ENCODE data around the gene NT5DC1. TPM values are rescaled to one million over a fixed set of nuclear protein-coding genes. Genes with fewer than 3 reads are reported as not detected.

The NT5DC1 gene
- total RNA-seq, 1 experiment from 2014 or later = 63.7 TPM

GRCh38 chr6:116234689-116235088 is 134.0 kb downstream of the NT5DC1 start (continued):
- TF ChIP-seq, protein P1, sequence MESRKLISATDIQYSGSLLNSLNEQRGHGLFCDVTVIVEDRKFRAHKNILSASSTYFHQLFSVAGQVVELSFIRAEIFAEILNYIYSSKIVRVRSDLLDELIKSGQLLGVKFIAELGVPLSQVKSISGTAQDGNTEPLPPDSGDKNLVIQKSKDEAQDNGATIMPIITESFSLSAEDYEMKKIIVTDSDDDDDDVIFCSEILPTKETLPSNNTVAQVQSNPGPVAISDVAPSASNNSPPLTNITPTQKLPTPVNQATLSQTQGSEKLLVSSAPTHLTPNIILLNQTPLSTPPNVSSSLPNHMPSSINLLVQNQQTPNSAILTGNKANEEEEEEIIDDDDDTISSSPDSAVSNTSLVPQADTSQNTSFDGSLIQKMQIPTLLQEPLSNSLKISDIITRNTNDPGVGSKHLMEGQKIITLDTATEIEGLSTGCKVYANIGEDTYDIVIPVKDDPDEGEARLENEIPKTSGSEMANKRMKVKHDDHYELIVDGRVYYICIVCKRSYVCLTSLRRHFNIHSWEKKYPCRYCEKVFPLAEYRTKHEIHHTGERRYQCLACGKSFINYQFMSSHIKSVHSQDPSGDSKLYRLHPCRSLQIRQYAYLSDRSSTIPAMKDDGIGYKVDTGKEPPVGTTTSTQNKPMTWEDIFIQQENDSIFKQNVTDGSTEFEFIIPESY (IDR thresholded peaks at IDR 0.05; ENCODE audit: extremely low read depth, insufficient replicate concordance, low read length) = no peak
- TF ChIP-seq, protein P2, sequence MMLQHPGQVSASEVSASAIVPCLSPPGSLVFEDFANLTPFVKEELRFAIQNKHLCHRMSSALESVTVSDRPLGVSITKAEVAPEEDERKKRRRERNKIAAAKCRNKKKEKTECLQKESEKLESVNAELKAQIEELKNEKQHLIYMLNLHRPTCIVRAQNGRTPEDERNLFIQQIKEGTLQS (IDR thresholded peaks at IDR 0.05) = no peak
- no peak for TF ChIP-seq CEBPB (IDR thresholded peaks at IDR 0.05; ENCODE audit: low read depth)
- TF ChIP-seq, protein P3, sequence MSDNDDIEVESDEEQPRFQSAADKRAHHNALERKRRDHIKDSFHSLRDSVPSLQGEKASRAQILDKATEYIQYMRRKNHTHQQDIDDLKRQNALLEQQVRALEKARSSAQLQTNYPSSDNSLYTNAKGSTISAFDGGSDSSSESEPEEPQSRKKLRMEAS (IDR thresholded peaks at IDR 0.05) = no peak
- TF ChIP-seq EZH2 (IDR thresholded peaks at IDR 0.05) = no peak
- no peak for TF ChIP-seq POLR2A (IDR thresholded peaks at IDR 0.05; ENCODE audit: borderline replicate concordance, extremely low read depth, insufficient read depth, insufficient read length)

- intact Hi-C loops (cut with micrococcal nuclease) = no loop called here
- POLR2A ChIA-PET = no interaction called here
- Histone ChIP-seq H3K79me2 (ENCODE audit: insufficient read depth, low read length) (no peaks in the 10 kb centered on the region), H3K9me2 (ENCODE audit: insufficient read depth) (no peaks in the 10 kb centered on the region), H2AFZ (ENCODE audit: low read depth, low read length, poor library complexity, severe bottlenecking) (no peak overlapping the region), H3K9ac (ENCODE audit: low read length) (no peak overlapping the region), H3K4me3 (replicated peaks in 1 of 2; ENCODE audit: low read depth in 1 of 2, low read length in 2 of 2) (no peak overlapping the region), H3K4me2 (ENCODE audit: low read length) (no peak overlapping the region), H4K20me1 (ENCODE audit: insufficient read depth) (no peaks in the 10 kb centered on the region), H3K27ac (ENCODE audit: low read depth, low read length) (no peak overlapping the region), H3K4me1 (ENCODE audit: control insufficient read depth in 1 of 2, insufficient read depth in 2 of 2, low read length in 2 of 2) (no peaks in the 10 kb centered on the region), H3K36me3 (ENCODE audit: control insufficient read depth in 1 of 2, insufficient read depth in 2 of 2, low read length in 2 of 2) (0 out of 4 replicates have a peak, but pooled peaks cover 0 to 4% of the 10 kb centered on the region in 2 experiments), H3K9me3 (ENCODE audit: control insufficient read depth in 1 of 2, insufficient read depth in 1 of 2, low read depth in 1 of 2, low read length in 2 of 2) (no peaks in the 10 kb centered on the region), H3K27me3 (ENCODE audit: insufficient read depth, low read length) (no peaks in the 10 kb centered on the region)
- no peak for TF ChIP-seq CTCF (IDR thresholded peaks at IDR 0.05 in 2 of 3, conservative IDR thresholded peaks at IDR 0.05 in 1 of 3; ENCODE audit: borderline replicate concordance in 1 of 3, insufficient read depth in 1 of 3, low read depth in 2 of 3, low read length in 2 of 3)
- RAD21 ChIA-PET (ENCODE audit: low non-redundant PET in 1 of 2, low total read pairs in 2 of 2, uncharacterized antibody in 2 of 2, unreplicated experiment in 2 of 2) = no interaction called here
- CTCF ChIA-PET = interaction anchor here (1.4 kb wide), 1 partner anchor 20 kb away, joined by 4 read pairs; no protein-coding TSS in a partner anchor
- DNase-seq (ENCODE audit: low read depth, low spot score) (no peak), ATAC-seq (no peak)
- BruUV-seq (replicated peaks) = no TSS peak
These were observed 137.4 kb downstream of the NT5DC1 start for GRCh38 chr6:116238083-116238482.
